ENCODE data around the gene GTF2IRD1.

GRCh38 chr7:74560086-74560719 lies 106.5 kb downstream of the GTF2IRD1 start:
- TF ChIP-seq, protein P1, sequence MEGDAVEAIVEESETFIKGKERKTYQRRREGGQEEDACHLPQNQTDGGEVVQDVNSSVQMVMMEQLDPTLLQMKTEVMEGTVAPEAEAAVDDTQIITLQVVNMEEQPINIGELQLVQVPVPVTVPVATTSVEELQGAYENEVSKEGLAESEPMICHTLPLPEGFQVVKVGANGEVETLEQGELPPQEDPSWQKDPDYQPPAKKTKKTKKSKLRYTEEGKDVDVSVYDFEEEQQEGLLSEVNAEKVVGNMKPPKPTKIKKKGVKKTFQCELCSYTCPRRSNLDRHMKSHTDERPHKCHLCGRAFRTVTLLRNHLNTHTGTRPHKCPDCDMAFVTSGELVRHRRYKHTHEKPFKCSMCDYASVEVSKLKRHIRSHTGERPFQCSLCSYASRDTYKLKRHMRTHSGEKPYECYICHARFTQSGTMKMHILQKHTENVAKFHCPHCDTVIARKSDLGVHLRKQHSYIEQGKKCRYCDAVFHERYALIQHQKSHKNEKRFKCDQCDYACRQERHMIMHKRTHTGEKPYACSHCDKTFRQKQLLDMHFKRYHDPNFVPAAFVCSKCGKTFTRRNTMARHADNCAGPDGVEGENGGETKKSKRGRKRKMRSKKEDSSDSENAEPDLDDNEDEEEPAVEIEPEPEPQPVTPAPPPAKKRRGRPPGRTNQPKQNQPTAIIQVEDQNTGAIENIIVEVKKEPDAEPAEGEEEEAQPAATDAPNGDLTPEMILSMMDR (conservative IDR thresholded peaks at IDR 0.05 in 1 of 2, IDR thresholded peaks at IDR 0.05 in 1 of 2; ENCODE audit: low read depth in 1 of 2, low read length in 2 of 2), result no peak
- no peak for TF ChIP-seq EZH2 (IDR thresholded peaks at IDR 0.05; ENCODE audit: low read length, missing control alignments)
